GM19438 (cell line): ENCODE results near the gene MFSD6.
"Not testable (repeated sequence)": the region's sequence is repeated elsewhere in the genome, so short reads cannot be mapped to it uniquely, and the experiment has no call there.

Experiments used
- ATAC-seq: cut with Tn5 transposase; IDR thresholded peaks from one replicate; pipeline ENCODE4 v1.9.1; 2021; ENCODE audit warnings: low read depth; ENCODE audit not compliant: unreplicated experiment

MFSD6 gene

DNA sequence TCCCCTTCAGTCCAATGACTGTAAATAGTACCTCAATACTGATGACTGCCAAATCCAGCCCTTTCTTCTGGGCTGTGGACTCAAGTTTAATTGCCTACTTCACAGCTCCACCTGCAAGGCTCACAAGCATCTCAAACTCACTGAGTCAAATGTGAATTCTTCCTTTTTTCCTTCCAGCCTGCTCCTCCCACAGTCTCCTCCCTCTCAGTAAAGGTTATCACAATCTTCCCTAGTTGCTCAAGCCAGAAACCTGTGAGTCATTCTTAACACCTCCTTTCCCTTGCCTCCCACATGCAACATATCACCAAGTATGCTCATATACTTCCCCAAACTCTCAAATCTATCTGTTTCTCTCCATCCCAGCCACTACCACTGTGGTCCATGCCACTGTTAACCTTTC is 3.7 kb upstream of the MFSD6 start:
- no peak for ATAC-seq

DNA sequence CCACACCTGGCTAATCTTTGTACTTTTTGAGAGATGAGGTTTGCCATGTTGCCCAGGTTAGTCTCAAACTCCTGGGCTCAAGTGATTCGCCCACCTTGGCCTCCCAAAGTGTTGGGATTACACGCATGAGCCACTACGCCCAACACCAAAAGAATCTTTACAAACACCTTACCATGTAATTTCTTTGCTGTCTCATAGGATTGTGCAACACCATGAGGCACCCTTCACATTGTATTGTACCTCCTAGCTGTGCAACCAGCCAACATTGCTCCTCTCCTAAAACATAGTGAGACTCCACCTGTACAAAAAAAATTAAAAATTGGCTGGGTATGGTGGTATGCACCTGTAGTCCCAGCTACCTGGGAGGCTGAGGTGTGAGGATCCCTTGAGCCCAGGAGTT is 3.1 kb upstream of the MFSD6 start:
- no peak for ATAC-seq

DNA sequence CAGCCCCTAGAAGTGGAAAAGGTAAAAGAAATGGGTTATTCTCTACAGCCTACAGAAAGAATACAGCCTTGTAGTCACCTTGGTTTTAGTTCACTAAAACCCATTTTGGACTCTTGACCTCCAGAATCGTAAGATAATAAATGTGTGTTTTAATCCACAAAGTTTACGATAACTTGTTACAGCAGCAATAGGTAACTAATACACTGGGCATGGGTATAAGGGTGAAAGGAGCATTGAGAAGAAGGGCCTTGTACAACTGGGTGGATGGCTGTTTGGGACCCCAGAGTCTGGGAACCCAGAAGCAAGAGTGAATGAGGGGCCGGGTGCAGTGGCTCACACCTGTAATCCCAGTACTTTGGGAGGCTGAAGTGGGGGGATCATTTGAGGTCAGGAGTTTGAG is 2.2 kb upstream of the MFSD6 start:
- ATAC-seq: no peak

DNA sequence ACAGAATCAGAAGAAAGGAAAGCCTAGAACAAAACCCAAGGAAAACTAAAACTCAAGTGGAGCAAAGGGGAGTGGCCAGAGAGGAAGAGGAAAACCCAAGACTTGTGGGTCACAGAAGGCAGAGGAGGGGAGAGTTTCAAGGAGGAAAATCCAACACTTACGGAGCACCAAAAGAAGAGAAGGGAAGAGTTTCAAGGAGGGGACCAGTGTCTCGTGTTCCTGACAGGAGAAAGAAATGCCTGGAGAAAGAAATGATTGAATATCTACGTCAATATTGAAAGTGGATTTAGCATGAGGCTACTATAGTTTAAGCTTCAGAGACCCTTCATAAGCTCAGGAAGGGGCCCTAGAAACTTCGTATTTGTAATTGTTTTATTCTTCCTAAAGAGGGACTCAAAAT is 1.4 kb upstream of the MFSD6 start:
- ATAC-seq: no peak

DNA sequence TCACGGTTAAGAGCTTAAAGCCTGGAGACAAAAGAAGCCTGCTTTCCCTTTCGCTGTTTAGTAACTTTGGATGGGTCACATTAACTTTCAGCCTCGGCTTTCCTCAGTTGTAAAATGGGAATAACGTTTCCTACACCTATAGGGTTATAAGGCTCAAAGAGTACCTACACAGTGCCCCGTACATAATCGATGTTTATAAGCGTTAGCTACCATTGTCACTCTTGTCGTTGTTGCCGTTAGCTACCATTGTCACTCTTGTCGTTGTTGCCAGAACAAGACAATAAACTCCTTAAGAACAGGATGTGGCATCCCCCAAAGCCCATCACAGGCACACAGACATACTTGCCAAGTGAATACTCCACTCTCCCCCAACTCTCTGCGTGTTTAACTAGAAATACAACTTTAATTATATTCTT is 901 bp upstream of the MFSD6 start:
- ATAC-seq: no peak

DNA sequence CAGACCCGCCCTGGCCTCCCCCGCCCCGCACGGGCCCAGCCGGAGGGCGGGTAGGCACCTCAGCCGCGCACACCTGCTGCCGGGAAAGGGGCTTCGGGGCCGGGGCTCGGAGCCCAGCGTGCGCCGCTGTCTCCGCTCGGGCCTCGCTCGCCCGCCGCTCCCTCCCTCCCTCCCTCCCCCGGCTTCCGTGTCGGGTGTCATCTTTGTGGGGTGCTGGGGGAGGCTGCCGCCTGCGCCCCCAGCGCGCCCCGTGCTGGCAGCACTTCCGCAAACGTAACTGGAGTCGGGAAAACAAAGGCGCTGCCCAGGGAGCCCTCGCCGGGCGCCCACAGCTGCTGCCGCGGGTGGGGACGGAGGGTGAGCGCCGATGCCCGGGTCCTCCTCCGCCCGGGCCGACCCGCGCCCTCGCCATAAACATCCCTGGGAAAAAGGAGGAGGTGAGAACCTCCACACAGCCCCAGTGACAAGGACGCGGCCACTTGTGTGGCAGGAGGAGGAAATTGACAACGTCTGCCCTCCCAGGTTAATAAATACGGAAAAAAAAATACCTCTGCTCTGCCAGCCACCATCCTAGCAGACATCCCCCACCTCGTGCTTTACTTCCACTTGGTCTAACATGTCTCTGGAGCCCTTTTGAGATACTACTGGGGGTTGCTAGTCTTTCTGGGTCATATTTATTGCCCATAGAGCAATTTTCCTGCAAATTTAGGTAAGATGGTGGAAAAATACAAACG is 550 bp downstream of the MFSD6 start:
- ATAC-seq: peak; percentile 65

DNA sequence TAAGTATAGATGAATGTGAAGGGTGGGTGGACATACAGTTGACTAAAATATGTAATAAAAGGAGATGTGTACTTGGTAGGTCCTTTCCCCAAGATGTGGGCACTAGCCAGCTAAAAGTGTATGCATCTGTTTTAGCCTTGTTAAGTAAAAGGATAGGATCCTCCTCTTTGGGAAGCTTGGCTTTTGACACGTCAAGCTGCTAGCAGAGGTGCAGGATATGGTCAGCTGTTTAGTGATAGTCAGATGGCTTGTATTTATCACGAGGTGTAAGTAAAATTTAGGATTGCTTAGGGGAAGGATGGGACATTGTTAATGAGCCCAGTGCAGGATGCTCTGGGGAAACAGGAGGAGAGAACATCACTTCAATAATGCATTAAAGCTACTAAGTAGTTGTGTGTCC is 1.5 kb downstream of the MFSD6 start:
- no peak for ATAC-seq

DNA sequence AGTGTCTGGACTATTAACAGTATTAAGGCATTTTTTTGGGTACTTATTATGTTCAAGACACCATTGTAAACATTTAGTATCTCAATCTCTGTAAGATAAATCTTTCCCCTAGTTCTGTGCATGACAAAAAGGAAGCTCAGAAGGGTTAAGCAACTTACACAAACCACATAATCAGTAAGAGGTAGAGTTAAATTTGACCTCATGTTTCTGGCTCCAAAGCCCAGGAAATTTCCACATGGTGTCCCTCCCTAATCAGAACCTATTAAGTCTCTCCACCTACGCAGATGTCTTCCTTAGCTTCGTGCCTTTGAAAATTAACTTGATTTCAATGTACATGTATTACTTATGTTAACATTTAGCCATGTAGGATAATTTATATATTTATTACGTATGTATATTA is 2.0 kb downstream of the MFSD6 start:
- ATAC-seq: no peak

DNA sequence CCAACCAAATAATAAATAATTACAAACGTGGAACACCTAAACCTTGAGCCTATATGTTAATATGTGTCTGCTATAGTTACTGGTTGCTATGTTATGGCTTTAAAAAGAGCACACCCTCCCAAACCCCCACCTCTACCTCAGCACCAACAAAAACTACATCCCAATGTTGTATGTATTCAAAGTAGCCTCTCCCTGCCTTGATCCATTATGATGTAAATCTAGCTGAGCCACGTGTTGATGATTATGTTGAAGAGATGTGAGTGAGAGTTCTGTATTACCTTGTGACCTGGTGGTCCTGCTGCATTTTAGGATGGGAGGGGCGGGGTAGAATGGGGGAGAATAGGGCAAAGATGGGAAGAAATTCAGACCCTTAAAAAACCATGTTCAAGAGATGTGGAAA is 4.8 kb downstream of the MFSD6 start:
- no peak for ATAC-seq

DNA sequence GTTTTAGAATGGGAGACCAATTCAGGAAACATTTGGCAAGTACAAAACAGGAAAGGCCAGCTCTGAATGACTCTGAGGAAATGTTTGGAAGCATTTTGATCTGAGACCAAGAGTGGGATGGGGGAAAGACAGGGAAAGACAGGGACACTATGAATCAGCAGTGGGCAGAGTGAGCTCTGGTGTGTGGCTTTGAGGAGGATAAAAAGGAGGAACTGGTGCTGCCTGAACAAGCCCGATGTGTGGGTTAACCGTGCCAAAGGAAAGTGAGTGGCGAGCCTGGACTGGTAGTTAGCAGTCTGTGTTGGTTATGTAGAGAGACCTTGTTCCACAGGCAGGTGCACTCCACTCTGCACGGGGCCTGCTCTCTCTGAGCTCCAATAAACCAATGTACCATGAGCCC is 5.3 kb downstream of the MFSD6 start:
- ATAC-seq: no peak

DNA sequence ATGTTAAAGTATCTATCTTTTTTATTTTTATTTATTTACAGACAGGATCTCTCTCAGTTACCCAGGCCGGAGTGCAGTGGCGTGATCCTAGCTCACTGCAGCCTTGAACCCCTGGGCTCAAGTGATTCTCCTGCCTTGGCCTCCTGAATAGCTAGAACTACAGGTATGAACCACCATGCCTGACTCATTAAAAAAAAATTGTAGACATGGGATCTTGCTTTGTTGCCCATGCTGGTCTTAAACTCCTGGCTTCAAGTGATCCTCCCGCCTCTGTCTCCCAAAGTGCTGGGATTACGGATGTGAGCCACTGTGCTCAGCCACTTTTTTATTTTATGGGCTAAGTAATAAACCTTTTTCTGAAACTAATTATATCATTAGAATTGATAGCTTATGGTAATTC is 7.1 kb downstream of the MFSD6 start:
- ATAC-seq: no peak

DNA sequence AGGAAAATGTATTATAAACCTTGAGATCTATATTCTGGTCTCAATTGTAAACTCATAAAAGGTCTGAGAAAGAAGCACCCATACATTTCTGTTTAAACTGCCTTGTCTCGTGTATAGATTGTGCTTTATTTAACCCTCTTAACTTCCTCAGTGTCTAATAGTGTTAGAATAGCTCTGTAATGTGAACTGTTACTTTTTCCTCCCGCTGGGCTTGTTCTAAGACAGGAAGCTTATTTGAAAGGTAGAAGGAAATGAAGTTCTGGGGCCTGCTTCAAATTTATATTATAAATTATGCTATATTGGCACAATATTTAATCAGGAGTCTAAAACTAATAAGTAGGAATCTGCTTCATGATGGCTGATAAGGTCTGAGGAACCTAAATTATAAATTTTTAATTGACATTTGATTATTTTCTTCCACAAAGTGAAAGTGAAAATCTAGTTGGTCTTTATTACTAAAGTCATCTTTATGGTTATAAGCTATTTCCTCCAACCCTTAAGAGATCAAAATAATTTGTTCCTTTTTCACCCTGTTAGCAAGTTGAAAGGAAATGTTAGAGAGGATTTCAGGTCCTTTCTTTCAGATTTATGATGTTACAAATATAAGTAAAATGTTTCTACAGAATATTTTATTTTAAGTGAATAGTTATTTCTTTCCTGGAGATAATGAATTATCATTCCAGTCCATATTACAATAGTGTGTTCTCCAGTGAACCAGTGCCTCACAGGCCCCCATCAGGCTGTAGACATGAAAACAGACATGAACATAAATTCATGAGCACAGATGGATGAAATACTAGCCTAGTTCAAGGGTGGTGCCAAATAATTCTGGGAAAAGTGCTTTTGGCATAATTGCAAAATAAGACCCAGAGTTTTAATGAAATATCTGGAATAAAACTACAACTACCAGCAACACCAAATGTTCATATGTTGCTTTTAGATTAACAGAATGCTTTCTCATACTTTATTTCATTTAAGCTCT is 7.9 kb downstream of the MFSD6 start:
- no peak for ATAC-seq

DNA sequence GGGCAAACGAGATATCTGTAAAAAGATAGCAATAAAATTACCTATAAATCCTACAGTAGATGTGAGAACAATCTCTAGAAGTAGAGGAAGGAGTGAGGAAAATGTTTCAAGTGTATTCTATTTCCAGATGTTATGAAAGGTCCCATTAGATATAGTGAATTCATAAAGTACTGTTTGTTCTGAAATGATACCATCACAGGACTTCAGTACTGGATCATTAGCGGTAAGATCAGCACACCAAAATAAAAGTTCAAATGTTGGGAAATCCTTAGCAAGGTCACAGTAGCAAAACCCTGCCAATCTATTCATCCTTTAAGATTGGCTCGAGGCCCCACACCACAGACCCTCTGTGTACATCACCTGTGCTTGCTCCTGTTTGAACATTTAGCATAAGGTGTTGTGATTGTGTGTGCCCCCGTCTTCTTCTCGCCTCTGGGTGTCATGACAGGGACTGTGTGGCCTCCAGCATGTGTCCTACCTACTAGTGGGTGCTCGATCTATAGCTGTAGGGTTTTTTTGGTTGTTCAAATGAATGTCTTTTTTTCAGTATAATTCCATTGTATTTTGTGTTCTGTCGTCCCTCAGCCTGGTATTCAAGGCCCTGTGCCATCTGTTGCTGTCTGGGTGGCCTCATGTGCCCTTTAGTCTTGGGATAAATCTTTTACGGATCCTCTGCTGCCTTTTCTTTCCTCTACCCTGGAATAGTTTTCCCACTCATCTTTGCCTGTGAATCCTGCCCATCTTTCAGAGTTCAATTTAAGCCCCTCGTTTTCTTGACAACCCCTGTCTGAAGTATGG is 9.1 kb downstream of the MFSD6 start:
- ATAC-seq: no peak

DNA sequence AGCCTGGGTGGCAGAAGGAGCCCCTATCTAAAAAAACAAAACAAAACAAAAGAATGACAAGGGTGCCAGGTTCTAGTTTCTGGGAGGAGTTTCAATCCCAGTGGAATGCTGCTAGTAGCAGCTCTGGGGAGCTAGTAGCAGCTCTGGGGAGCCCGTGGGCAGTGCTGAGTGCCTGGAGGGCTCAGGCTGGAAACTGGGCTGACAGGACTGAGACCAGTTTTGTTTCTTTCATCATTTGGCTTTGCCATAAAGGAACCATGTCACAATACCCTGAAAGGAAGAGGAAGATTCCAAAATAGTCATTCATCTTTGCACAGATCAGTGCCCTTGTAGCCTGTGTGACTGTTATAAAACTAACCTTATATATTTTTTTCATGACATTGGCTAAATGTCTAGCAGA is 10.6 kb downstream of the MFSD6 start:
- ATAC-seq: no peak

DNA sequence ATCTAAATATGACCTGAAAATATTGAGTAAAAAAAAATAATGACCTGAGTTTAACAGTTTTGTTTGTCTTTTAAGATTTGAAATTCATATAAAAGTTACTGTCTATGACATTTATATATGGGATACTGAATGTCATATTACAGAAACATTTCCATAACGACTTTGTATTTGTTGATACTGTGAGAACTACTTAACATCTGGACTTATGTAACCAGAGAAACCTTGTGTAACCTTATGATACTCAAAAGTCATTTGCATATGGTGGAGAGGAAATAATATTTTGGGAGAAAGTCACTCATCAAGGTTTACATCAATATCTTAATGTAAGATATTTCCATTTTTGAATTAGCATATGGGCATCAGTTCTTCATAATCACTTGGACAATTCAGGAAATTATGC is 12.6 kb downstream of the MFSD6 start:
- ATAC-seq: no peak

DNA sequence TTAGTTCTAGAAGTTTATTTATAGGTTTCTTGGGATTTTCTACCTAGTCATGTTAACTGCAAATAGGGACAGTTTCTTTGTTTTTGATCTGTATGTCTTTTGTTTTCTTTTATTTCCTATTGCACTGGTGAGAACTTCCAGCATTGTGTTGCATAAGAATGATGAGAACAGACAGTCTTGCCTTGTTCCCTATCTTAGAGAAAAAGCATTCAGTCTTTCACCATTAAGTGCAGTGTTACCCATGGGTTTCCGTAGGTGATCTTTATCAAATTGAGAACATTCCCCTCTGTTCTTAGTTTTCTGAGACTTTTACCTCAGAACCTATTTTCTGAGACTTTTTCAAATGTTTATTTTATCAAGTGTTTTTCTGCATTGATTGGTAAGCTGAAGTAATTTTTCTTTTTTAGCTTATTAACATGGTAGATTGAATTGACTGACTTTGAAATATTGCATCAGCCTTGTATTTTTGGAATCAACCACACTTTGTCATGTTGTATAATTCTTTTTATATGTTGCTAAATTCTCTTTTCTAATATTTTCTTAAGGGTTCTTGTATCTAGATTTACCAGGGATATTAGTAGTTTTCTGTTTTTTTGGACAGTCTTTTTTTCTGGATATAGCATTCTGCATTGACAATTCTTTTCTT is 17.2 kb downstream of the MFSD6 start:
- no peak for ATAC-seq

DNA sequence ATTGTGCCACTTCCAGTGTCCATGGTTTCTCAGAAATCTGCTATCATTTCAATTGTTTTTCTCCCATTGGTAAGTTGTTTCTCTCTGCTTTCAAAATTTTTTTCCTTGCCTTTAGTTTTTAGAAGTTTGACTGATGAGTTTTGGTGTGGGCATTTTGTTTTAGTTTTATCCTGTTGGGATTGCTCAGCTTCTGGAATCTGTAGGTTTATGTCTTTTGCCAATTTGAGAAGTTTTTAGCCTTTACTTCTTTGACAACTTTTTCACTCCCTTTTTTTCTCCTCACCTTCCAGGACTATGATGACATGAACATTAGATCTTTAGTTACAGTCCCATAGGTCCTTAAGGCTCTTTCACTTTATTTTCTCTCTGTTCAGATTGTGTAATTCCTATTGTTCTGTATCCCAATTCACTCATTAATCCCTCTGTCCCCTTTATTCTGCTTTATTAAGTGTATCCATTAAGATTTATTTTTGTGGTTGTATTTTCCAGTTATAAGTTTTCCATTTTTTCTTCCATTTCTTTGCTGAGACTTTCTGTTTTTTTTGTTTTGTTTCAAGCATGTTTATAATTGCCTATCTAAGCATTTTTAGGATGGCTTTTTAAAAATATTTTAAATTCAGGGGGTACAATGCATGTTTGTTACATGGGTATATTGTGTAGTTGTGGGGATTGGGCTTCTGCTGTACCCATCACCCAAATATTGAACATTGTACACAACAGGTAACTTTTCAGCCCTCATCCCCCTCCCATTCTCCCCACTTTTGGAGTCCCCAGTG is 17.9 kb downstream of the MFSD6 start:
- no peak for ATAC-seq

DNA sequence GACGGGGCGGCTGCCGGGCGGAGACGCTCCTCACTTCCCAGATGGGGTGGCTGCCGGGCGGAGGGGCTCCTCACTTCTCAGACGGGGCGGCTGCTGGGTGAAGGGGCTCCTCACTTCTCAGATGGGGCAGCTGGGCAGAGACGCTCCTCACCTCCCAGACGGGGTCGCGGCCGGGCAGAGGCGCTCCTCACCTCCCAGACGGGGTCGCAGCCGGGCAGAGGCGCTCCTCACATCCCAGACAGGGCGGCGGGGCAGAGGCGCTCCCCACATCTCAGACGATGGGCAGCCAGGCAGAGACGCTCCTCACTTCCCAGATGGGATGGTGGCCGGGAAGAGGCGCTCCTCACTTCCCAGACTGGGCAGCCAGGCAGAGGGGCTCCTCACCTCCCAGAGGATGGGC is 22.7 kb downstream of the MFSD6 start:
- not testable (repeated sequence) for ATAC-seq

DNA sequence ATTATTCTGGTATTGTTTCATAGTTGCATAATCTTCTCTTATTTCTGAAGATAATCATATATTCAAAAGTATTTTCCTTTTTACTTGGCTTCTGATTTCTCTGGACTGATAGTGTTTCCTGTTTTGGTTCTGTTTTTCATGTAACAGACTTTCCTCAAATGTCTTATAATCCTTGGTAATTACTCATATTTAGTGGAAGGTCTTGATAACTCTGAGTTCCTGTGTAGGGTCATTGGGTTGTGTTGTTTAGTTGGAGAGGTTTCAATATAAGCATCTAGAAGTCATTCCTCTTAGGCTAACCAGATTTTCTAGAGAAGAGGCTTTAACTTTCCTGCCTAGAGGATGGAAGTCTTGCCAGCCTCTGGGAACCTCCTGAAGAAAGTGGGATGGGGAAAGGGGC is 23.8 kb downstream of the MFSD6 start:
- no peak for ATAC-seq
